HG03558 (cell line): Measurements from ENCODE around the gene WNT16.

Experiments
- ATAC-seq: cut with Tn5 transposase; IDR thresholded peaks from one replicate; pipeline ENCODE4 v1.9.1; 2021; ENCODE audit warnings: moderate number of reproducible peaks; ENCODE audit not compliant: unreplicated experiment; ENCODE audit errors: extremely low read depth

Gene WNT16

GRCh38 chr7:121341933-121342332 is 13.1 kb downstream of the WNT16 start:
- no peak for ATAC-seq

- ATAC-seq = no peak
These were observed 13.8 kb downstream of the WNT16 start for GRCh38 chr7:121342631-121343030.

GRCh38 chr7:121343302-121343701 is 14.5 kb downstream of the WNT16 start:
- ATAC-seq = no peak

DNA sequence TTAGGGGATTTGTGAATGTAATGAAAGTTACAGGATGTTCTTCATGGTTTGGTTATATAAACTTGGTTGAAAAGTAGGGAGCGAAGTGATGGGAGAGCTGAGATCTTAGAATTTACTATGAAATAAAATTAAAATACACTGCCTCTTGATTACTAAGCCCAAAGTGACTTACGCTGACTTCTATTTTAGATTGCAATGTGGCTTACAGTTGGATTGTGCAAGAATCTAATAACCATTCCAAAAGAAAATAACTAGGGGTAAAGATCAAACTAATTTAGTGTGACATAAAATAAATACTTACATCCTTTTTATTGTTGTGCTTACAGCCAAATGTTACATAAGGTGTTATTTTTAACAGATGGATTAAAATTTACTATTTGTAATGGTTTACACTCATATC is 15.3 kb downstream of the WNT16 start:
- no peak for ATAC-seq

- ATAC-seq = no peak
These were observed 15.7 kb downstream of the WNT16 start for GRCh38 chr7:121344497-121344896.

DNA sequence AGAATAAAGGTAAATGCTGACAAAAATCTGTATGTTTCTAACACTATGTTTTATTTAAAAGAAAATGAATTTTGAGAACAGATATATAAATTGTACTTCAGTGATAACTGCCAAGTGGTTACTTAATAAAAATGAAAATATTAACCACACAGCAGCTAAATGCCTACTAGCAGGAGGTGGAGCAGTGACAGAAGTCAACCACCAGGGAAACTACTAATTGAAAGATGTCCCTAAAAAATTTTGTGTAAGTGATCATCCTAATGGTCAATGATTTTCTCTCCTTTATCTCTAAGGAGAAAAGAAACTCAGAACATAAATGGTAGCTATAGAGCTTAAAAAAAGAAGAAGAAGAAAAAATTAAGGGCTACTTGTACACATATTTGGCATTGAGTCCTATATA is 22.9 kb downstream of the WNT16 start:
- no peak for ATAC-seq

GRCh38 chr7:121352323-121352722 is 23.5 kb downstream of the WNT16 start:
- ATAC-seq = no peak

- no peak for ATAC-seq
These were observed 26.8 kb downstream of the WNT16 start for GRCh38 chr7:121355574-121355973.

- no peak for ATAC-seq
These were observed 31.8 kb downstream of the WNT16 start for GRCh38 chr7:121360564-121360963.

GRCh38 chr7:121366852-121367431 is 38.1 kb downstream of the WNT16 start:
- no peak for ATAC-seq

GRCh38 chr7:121369462-121369861 is 40.7 kb downstream of the WNT16 start:
- ATAC-seq = peak; percentile 27

- no peak for ATAC-seq
These were observed 42.6 kb downstream of the WNT16 start for GRCh38 chr7:121371367-121371766.

GRCh38 chr7:121371883-121372282 is 43.1 kb downstream of the WNT16 start:
- no peak for ATAC-seq

GRCh38 chr7:121372376-121373010 is 43.7 kb downstream of the WNT16 start:
- ATAC-seq = peak; percentile 82

DNA sequence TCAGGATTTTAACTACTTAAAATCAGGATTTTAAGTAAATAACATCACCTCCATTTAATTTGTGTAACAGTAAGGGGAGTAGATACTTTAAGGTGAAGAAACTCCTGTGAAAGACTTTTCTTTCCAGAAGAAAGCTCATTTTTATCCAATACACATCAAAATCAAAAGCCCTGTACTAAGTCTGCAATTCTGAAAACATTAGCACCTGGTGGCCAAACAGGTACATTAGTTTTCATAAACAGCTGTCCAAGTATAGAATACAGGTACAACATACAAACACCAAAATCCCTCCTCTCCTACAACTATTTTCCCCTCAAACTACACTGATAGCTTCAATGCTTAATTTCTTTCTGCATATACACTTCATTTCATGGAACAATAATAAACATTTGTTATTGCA is 44.4 kb downstream of the WNT16 start:
- ATAC-seq = no peak

DNA sequence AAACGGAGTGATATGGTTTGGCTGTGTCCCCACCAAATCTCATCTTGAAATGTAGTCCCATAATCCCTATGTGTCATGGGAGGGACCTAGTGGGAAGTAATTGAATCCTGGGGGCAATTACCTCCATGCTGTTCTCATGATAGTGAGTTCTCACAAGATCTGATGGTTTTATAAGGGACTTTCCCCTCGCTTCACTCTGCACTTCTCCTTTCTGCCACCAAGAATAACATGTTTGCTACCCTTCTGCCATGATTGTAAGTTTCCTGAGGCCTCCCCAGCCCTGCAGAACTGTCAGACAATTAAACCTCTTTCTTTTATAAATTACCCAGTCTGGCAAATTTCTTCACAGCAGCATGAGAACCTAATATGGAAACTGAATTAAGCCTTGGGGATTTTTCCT is 48.2 kb downstream of the WNT16 start:
- ATAC-seq = no peak

DNA sequence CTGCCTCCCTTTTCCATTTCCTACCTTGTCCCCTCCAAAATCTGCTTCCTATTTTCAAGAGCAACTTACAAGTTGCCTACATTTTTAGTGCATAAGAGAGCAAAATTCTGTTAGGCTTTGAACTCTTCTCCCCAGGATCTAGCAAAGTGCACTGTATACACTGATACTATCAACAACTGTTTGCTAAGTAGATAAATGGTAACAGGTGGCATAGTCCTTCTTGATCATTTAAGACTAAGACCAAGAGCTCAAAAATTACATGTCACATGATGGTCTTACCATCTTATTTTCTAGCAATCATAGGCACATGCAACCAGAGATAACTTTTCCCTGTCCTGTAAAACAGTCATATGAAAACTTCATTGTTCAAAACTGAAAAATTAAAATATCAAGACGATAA is 51.1 kb downstream of the WNT16 start:
- no peak for ATAC-seq

DNA sequence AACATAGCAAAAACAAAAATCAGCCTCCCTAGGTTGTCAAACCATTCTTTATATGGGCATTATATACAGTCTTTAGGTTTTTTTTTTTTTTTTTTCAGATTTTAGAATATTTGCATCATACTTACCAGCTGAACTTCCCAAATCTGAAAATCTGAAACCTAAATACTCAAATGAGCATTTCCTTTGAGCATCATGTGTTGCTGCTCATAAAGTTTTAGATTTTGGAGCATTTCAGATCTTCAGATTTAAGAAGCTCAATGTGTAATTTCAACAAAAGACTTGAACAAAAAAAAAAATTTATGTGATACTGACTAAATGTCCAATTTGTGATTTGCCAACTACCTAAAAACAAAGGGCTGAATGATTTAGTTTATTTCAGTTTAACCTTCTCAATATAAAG is 53.7 kb downstream of the WNT16 start:
- no peak for ATAC-seq

- ATAC-seq = no peak
These were observed 54.6 kb downstream of the WNT16 start for GRCh38 chr7:121383235-121383910.

- no peak for ATAC-seq
These were observed 55.5 kb downstream of the WNT16 start for GRCh38 chr7:121384265-121384664.

DNA sequence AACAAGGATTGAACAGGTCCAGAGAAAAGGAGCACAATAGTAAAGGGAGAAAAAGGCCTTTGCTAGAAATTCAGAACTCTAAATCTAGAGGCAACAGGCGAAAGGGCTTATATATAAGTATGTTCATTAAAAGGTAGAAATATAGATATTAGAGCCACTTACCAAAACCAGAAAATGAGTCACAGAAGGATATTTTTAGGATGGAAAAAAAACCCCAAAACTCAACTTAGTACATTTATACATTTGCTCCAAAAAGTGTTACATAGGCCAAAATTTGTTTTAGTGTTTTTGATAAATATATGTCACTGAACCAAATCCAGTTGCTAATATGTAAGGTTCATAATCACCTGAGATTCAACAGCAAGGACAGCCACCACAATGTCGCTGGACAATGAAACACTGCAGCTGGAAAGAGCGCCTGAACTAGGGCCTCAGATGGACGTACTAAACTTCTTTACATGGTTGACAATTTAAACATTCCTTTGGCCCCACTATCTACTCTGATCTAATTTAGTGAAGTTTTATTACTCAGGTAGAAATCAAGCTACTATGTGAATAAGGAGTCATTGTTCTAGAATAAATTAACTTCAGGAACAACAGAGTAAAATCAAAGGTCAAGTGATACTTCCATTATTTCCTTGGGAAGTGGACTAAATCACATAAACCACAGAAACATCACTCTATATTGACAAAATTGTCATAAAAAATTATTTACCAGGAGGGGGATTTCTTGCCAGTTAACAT is 56.4 kb downstream of the WNT16 start:
- ATAC-seq = no peak
